ENCODE measurements around the gene CFL2.

CFL2 gene

DNA sequence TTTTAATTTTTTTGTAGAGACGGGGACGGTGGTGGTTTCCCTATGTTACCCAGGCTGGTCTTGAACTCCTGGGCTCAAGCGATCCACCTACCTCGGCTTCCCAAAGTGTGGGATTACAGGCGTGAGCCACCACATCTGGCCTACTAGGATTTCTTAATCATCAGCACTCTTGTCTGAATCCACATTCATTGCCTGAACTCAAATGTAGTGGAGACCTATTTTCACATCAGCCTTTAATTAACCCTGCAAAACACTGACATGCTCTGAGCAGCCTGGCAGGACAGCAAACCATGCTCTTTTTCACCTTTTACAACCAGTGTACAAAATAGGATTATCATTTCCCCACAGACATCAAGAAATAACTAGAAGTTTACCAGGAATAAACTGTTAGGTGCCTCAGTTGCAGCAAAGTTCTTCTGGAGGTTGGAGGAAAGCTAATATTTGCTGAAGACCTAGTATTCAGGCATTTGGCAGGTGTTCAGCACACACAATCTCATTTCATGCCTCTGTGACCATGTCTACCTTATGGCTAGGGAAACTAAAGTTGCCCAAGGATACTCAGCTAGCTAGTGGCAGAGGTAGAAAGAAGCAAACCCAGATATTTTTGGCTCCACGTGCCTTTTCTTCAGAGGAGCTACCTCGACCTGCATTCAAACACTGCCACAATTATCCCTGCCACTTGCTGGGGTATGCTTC lies 37.7 kb downstream of the CFL2 start:
- no peak for DNase-seq

DNA sequence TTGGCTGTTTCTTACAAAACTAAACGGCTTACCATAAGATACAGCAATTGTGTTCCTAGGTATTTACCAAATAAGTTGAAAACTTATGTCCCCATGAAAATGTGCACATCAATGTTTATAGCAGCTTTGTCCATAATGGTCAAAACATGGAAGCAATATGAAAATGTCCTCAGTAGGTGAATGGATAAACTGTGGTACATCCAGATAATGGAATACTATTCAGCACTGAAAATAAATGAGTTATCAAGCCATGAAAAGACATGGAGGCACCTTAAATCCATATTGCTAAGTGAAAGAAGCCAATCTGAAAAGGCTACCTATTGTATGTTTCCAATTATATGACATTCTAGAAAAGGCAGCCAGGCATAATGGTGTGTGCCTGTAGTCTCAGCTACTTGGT lies 40.7 kb downstream of the CFL2 start:
- DNase-seq, result no peak

DNA sequence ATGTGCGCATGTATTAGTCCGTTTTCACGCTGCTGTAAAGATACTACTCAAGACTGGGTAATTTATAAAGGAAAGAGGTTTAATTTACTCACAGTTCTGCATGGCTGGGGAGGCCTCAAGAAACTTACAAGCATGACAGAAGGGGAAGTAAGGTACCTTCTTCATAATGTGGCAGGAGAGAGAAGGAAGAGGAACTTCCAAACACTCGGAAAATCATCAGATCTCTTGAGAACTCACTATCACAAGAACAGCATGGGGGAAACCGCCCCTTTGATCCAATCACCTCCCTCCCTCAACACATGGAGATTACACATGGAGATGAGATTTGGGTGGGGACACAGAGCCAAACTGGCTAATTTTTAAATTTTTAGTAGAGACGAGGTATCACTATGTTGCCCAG lies 42.7 kb downstream of the CFL2 start:
- no peak for DNase-seq

DNA sequence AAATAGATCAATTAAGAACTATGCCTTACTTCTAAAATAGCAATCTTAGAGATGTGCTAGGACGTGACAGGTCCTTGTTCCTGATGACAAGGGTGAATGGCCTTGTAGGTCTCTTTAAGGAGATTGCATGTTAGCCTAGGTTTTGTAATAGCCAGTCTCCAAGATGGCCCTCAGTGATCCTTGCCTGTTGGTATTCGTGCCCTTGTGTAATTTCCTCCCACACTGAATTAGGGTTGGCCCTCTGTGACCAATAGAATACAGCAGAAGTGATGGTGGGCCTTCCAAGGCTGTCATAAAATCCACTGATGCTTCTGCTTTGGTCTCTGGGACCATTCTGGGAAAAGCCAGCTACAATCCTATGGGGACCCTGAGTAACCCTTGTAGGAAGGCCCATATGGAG lies 46.3 kb downstream of the CFL2 start:
- DNase-seq, result no peak

DNA sequence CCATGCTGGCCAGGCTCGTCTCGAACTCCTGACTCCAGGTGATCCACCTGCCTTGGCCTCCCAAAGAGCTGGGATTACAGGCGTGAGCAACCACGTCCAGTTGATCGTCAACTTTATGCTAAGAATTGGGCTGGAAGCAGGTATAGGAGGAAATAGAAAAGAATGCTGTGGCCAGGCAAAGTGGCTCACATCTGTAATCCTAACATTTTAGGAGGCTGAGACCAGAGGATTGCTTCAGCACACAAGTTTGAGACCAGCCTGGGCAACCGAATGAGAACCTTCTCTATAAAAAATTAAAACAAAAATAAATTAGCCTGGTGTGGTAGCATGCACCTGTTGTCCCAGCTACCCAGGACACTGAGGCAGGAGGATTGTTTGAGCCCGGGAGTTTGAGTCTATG lies 47.4 kb downstream of the CFL2 start:
- no peak for DNase-seq

DNA sequence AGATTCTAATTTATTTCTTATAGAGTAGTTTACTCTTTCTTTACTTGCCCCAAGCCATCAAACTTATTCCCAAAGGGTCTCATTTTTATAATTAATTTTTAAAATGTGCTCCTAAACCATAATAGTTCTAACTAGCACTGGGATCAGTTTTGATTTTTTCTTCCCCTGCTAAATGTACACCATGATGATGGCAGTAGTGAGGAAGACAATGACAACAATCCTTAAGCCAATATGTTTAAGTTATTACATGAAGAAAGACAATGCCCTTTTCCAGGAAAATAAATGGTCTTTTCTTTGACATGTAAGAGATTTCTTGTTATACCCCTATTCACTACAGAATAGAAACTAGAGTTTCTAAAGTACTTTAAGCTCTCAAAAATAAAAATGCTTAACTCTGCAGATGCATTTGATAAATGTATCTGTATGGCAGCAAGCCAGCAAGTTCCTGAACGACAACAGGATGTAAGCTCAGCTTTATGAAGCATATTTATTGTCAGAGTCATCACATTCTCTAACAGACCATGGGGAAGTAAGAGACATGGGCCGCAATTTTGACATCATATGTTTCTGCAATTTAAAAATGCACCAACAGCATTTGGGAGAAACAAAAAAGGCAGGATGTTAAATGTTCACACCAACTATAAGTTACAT lies 48.5 kb downstream of the CFL2 start:
- DNase-seq, result peak; percentile 98

DNA sequence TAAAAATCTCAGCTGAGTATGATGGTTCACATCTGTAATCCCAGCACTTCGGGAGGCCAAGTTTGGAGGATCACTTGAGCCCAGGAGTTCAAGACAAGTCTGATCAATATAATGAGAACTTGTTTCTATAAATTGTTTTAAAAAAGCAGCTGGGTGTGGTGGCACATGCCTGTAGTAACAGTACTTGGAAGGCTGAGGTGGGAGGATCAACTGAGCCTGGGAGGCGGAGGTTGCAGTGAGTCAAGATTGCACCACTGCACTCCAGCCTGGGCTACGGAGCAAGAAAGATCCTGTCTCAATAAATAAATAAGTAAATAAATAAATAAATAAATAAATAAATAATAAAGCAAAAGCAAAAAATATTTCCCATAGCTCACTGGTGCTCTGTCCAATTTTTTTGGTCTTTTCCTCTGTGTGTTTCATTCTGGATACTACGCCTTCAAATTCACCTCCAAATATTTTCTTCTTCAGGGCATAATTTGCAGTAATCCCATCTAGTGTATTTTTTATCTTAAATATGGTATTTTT lies 51.8 kb downstream of the CFL2 start:
- no peak for DNase-seq

DNA sequence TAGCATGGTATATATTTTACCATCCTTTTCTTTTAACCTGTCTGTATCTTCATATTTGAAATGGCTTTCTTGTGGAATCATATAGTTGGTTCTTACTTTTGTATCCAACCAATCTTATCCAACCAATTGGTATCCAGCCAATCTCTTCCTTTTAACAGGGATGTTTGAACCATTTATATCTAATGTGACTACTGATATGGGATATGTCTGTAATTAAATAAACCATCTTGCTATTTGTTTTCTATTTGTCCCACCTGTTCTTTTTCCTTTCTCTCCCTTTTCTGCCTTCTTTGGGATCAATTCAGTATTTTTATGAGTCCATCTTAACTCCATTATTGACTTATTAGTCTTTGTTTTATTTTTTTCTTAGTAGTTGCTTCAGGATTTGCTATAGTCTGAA lies 53.6 kb downstream of the CFL2 start:
- no peak for DNase-seq
